HG02678 (cell line): ENCODE data around the gene SMARCA1.

ENCODE experiments used
- ATAC-seq: cut with Tn5 transposase; IDR thresholded peaks from one replicate; pipeline ENCODE4 v1.9.1; 2021; ENCODE audit warnings: mild to moderate bottlenecking, moderate library complexity; ENCODE audit not compliant: unreplicated experiment

The SMARCA1 gene

DNA sequence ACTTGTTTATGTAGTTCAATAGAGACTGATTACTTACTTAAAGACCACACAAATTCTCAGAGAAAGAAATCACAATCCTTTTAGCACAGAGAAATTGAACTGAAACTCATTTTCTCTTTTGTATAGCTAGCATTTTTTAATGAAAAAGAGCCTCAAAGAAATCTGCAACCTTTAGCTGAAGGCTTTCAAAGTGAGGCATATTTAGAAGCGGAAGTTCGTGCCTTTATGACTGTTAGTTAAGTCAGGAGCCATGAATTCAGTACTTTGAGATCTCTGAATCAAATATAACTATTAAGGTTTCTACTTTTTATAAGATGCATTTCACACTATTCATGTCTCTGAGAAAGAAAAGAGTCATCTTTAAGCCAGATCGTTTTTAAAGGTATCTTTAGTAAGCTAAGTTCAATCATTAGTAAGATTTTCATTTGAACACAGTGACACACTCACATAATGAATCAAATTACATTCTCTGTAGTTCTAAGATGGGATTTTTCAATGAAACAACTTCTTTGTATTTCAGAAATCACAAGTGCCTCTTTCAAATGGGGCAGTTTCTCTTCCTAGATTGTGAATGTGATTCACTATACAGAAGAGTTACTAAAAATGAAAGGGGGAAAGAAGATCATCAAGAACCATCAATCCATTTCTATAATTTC, 61.4 kb downstream of the SMARCA1 start:
- ATAC-seq, result no peak

DNA sequence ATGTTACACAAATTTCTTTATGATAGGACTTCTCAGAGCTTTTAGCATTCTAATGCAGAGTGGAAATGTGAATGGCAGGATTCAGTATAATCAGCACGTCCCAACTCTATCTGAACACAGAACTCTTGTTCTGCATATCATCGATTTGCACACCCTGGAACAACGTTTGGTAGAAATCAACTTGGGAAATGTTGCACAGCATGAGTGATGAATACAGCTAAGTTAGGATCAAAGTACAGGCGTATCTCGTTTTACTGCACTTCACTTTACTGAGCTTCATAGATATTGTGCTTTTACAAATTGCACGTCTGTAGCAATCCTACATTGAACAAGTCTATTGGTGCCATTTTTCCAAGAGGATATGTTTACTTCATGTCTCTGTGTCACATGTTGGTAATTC, 70.8 kb downstream of the SMARCA1 start:
- ATAC-seq, result no peak

DNA sequence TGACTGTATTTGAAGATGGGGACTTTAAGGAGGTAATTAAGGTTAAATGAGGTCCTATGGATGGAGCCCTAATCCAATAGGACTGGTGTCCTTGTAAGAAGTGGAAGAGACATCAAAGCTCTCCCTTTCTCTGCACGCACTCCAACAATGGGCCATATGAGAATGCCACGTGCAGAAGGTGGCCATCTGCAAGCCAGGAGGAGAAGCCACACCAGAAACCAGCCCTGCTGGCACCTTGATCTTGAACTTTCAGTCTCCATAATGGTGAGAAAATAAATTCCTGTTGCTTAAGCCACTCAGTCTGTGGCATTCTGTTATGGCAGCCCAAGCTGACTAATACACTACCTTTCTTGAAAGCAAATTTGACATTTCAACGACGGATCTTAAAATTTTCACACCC, 73.2 kb downstream of the SMARCA1 start:
- no peak for ATAC-seq

DNA sequence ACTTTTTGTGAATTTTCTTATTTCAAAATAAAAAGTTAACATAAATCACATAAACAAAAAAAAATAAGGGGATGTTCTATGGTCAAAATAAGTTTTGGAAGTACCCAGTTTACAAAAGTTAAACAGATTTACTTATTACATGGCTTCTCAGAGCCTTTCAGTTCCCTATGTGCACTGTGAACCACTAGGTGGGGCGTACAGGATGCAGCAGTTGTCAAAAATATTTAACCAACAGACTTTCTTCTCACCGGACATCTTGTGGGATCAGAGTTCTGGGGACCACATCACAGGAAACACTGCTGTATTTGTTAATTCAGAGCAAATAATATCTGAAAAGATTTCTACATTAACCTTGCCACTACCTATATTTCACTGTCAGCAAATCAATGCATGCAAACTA, 74.1 kb downstream of the SMARCA1 start:
- no peak for ATAC-seq

DNA sequence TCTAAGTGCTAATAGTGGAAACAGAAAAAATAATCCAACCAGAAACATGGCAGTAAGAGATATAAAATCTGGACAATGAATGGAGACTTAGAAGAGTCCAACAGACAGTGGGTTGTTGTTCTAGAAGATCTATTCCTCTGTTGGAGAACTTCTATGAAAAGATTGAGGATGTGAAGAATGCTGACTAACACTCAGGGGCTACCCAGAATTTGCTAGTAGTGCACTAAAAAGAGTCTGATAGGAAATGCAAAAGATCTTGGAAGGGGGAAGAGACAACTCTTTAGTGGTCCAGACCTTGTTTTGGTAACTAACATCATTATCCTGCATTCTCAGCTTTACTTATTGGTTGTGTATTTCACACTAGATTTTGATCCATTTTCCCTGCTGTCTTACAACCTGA, 77.9 kb downstream of the SMARCA1 start:
- no peak for ATAC-seq

DNA sequence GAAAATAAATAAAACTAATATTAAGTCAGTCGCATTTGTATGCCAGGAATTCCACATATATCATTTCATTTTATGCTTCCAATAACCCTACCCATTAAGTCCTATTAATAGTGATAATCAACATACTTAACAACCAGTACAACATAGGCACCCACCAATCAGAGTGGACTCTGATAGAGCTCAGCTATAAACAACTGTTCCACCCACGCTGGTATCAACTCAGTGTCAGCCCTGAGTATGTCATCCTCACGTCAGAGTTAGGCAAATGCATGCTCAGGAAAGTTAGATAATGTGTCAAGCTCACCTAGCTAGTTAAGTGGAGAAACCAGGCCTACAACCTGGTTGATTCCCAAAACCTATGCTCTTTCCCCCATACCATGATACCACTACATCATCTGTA, 89.3 kb downstream of the SMARCA1 start:
- ATAC-seq, result no peak

DNA sequence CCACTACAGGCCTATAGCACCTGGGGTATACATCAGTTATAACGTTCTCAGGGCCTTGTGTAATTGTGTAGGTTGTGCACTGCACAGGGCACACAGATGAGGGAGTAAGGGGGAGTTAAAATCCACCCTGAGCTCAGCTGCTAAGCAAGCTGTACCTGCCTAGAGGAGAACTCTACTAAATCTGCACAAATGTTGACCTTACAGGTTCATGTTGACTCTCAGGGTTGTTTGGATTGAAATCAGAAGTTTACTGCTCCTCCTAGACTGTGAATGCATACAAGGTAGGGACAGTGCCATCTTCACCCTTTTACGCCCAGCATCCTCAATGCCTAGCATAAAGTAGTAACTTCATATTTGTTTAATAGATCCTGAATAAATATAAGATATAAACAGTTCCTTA, 89.8 kb downstream of the SMARCA1 start:
- ATAC-seq, result no peak

DNA sequence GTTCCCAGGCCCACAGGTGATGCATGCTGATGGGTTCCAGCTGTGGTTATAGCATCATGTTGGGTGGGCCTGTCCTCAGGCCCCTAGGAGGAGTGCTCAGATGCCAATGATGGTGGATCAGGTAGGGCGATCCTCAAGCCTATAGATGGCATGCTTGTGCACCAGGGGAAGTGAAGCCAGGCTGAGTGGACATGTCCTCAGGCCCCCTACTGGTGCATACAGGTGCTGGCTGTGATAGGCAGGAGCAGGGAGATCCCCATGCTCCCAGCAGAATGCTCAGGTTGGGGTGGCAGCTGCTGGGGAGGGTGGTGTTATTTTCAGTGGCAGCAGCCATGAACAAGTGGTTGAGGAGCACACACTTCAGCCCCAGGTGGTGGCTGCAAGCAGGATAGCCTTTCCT, 96.0 kb downstream of the SMARCA1 start:
- ATAC-seq, result no peak

DNA sequence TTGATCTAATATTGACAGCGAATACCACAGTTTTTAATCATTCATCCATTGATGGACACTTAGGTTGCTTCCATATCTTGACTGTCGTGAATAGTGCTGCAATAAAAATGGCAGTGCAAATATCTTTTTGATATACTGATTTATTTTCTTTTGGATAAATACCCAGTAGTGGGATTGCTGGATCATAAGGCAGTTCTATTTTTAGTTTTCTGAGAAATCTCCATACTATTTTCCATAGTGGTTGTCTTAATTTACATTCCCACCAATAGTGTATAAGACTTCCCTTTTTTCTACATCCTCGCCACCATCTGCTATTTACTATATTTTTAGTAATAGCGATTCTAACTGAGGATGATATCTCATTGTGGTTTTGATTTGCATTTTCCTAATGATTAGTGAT, 100.1 kb downstream of the SMARCA1 start:
- ATAC-seq, result no peak

DNA sequence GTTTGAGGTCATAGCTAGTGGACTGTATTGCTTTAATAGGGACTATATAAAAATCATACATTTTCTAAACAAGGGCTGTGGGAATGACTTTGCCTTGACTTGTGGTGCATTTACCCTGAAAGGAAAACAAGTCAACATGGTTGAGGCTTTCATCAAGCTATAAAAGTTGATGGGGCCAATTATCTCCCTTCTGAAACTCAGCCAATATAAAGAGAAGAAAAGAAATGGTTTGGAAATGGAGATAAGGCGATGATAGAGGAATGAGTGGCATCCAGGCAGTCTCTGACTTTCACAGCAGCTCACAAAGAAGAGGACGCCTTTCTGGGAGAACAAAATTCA, 118.7 kb downstream of the SMARCA1 start:
- no peak for ATAC-seq

DNA sequence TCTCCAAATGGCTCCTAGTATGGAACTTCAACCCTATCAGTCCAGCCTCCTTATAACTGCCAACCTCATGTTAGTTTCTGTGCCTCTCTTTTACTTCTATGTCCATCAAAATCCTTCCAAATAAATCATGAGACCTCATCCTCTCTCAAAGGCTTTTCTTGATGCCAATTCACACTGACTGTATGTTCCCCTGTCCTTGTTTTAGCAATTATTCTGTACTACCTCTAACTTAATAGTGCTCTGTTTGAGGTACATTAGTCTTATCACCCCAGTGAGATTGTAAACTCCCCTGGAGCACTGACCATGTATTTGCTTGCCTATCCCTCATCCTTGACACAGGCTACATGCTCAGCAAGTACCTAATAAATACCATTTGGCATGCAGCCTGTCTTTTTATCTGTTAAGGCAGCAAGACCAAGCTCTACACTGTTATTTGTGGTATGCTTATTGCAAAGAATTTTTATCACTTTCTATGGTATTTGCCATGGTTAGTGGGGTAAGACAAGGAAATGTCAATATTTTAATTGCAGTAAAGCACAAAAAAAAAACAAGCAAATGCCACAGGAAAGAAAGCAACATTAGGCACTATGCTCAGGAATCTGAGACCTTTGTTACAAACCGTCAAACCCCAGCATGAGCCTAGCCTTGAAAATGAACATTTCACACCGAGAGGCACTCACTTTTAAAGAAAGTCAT, 119.2 kb downstream of the SMARCA1 start:
- ATAC-seq, result no peak
